BLaER1 (cell line): ENCODE data around the gene ARHGAP22.
"Not testable (repeated sequence)": the region's sequence is repeated elsewhere in the genome, so short reads cannot be mapped to it uniquely, and the experiment has no call there.

ENCODE experiments used
- H3K27ac ChIP-seq: shearing (Covaris generic); formaldehyde crosslinking; 2 replicates; pipeline ENCODE4 v1.8.1; 2022
- H3K27me3 ChIP-seq: shearing (Covaris generic); formaldehyde crosslinking; 2 replicates; pipeline ENCODE4 v1.8.1; 2022
- H3K36me3 ChIP-seq: shearing (Covaris generic); formaldehyde crosslinking; 2 replicates; pipeline ENCODE4 v1.8.1; 2022
- H3K4me1 ChIP-seq: shearing (Covaris generic); formaldehyde crosslinking; 2 replicates; pipeline ENCODE4 v1.8.1; 2022
- H3K4me2 ChIP-seq: shearing (Covaris generic); formaldehyde crosslinking; 2 replicates; pipeline ENCODE4 v1.8.1; 2022
- H3K4me3 ChIP-seq: shearing (Covaris generic); formaldehyde crosslinking; 2 replicates; pipeline ENCODE4 v1.8.1; 2022
- H3K9ac ChIP-seq: shearing (Covaris generic); formaldehyde crosslinking; 2 replicates; pipeline ENCODE4 v1.8.1; 2022
- H3K9me3 ChIP-seq: shearing (Covaris generic); formaldehyde crosslinking; 2 replicates; pipeline ENCODE4 v1.8.1; 2022
- H4K20me1 ChIP-seq: shearing (Covaris generic); formaldehyde crosslinking; 2 replicates; pipeline ENCODE4 v1.8.1; 2022
- Cebpa-rat ChIP-seq: shearing (Covaris generic); IDR thresholded peaks from 2 replicates; pipeline ENCODE4 v1.8.1; 2022

ARHGAP22 gene

DNA sequence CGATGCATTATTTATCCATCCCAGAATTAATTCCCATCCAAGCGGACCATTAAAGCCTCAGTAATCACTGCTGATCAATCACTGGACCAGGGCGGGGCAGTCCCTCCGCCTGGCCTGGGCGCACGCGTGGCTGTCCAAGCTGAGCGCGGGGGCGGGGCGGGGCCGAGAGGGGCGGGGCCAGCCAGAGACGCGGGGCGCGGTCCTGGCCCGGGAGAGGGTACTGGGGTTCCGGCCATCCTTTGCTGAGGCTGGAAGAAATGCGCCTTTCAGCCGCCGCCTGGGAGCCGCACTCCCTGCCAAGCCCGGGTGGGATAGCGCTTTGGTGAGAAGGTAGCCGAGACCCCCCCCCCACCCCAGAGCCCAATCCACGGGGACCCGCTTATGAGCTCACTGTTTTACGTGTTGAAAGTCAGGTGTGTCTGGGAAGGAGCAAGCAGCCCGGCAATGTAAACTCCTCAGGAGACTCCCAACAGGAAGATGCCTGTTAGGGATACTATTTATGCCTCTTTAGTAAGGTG is at the start of gene ARHGAP22:
TSS of gene ARHGAP22 (minus strand) at position 83 of the 518 bp plus-strand sequence. CDS start 277 bp downstream, outside the sequence.
- H3K4me2 ChIP-seq, result no peak within 1 kb of the TSS
- no peak within 1 kb of the TSS for H3K27ac ChIP-seq
- peaks cover 19% of the 10 kb centered on the region for H3K4me1 ChIP-seq
- peaks cover 20% of the 10 kb centered on the region for H3K27me3 ChIP-seq
- TF ChIP-seq Cebpa-rat, result no peak
- no peak within 1 kb of the TSS for H3K9ac ChIP-seq
- no peaks in the 10 kb centered on the region; the same call in 1 of the 2 replicates for H4K20me1 ChIP-seq
- H3K36me3 ChIP-seq, result no peaks in the 10 kb centered on the region
- no peak within 1 kb of the TSS for H3K4me3 ChIP-seq
- H3K9me3 ChIP-seq, result no peaks in the 10 kb centered on the region

- Histone ChIP-seq H3K27me3 (peaks cover 33% of the 10 kb centered on the region), H3K9me3 (no peaks in the 10 kb centered on the region), H3K36me3 (no peaks in the 10 kb centered on the region), H3K4me2 (no peak overlapping the region), H4K20me1 (peaks cover 13% of the 10 kb centered on the region; the same call in 1 of the 2 replicates), H3K27ac (no peak overlapping the region), H3K4me1 (peaks cover 35% of the 10 kb centered on the region), H3K4me3 (no peak overlapping the region), H3K9ac (no peak overlapping the region)
- TF ChIP-seq Cebpa-rat, result no peak
Observed at GRCh38 chr10:48653944-48654698, 49.2 kb upstream of the ARHGAP22 start.

GRCh38 chr10:48653347-48653746 is 48.5 kb upstream of the ARHGAP22 start:
- TF ChIP-seq Cebpa-rat, result no peak
- H3K4me3 ChIP-seq, result no peak overlapping the region
- H3K4me1 ChIP-seq, result peaks cover 35% of the 10 kb centered on the region
- no peak overlapping the region for H3K4me2 ChIP-seq
- H3K9ac ChIP-seq, result no peak overlapping the region
- peaks cover 13% of the 10 kb centered on the region; the same call in 1 of the 2 replicates for H4K20me1 ChIP-seq
- H3K9me3 ChIP-seq, result no peaks in the 10 kb centered on the region
- peaks cover 33% of the 10 kb centered on the region for H3K27me3 ChIP-seq
- no peak overlapping the region for H3K27ac ChIP-seq
- no peaks in the 10 kb centered on the region for H3K36me3 ChIP-seq

DNA sequence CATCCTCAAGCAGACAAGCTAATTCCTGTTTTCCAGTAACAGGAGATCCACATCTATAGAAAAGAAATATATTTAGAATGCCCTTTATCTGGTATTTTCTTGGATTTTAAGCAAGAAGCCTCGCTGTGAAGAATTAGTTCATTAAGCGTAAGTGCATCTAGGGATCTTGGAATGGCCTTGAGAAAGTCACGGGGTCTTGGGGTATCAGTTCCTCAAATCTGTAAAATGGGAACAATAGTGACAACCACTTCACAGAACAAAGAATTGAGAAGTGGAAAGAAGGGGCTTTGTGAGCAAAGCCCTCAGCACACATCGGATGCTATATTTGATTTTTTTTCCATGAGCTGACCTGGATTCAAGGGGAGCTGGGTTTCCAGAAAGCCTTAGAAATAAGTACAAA is 47.5 kb upstream of the ARHGAP22 start:
- Histone ChIP-seq H4K20me1 (peaks cover 13% of the 10 kb centered on the region; the same call in 1 of the 2 replicates), H3K4me3 (no peak overlapping the region), H3K27ac (no peak overlapping the region), H3K9me3 (no peaks in the 10 kb centered on the region), H3K36me3 (no peaks in the 10 kb centered on the region), H3K27me3 (peaks cover 33% of the 10 kb centered on the region), H3K4me1 (peaks cover 35% of the 10 kb centered on the region), H3K4me2 (peak overlapping the region; percentile 71), H3K9ac (no peak overlapping the region)
- TF ChIP-seq Cebpa-rat, result no peak

DNA sequence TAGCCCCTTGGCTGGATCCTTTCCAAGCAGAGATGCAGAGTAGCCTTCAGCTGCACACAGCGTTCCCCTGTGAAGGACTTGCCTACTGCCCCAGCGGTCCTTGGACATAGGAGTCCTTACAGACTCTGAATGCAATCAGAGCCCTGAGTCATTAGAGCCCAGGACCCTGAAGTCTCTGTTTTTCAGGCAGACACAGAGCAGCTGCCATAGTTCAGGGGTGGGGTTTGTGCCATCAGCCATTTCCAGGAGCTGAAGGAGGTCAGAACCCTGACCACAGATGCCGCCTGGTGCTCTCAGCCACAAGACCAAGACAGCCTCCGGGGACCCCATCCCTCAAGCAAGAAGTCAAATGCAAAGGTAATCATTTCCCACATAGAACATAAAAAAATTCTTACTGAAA is 47.0 kb upstream of the ARHGAP22 start:
- H3K36me3 ChIP-seq, result no peaks in the 10 kb centered on the region

DNA sequence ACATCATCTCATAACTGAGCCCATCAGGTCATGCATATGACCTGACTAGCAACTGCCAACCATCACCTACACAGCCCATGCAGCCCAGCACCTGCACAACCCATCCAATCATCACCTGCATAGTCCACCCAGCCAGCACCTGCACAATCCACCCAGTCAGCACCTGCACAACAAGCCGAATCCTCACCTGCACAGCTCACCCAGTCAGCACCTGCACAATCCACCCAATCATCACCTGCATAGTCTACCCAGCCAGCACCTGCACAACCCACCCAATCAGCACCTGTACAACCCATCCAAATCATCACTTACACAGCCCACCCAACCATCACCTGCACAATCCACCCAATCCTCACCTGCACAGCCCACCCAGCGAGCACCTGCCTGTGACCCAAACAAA is 46.4 kb upstream of the ARHGAP22 start:
- Histone ChIP-seq H3K27me3 (peaks cover 33% of the 10 kb centered on the region), H3K27ac (no peak overlapping the region), H3K36me3 (no peaks in the 10 kb centered on the region), H4K20me1 (peaks cover 13% of the 10 kb centered on the region; the same call in 1 of the 2 replicates), H3K9me3 (no peaks in the 10 kb centered on the region), H3K9ac (no peak overlapping the region), H3K4me3 (no peak overlapping the region), H3K4me1 (peaks cover 28% of the 10 kb centered on the region), H3K4me2 (peak overlapping the region; percentile 71)
- TF ChIP-seq Cebpa-rat, result no peak

More for the DNA sequence above, 47.0 kb upstream of the ARHGAP22 start:
- Histone ChIP-seq H3K27me3 (peaks cover 33% of the 10 kb centered on the region), H3K4me2 (peak overlapping the region; percentile 71), H3K27ac (no peak overlapping the region), H3K9ac (no peak overlapping the region), H3K4me3 (no peak overlapping the region), H3K9me3 (no peaks in the 10 kb centered on the region), H4K20me1 (peaks cover 13% of the 10 kb centered on the region; the same call in 1 of the 2 replicates), H3K4me1 (peaks cover 33% of the 10 kb centered on the region)
- TF ChIP-seq Cebpa-rat, result no peak

GRCh38 chr10:48649349-48649944 is 44.6 kb upstream of the ARHGAP22 start:
- Histone ChIP-seq H3K9ac (no peak overlapping the region), H3K9me3 (no peaks in the 10 kb centered on the region), H3K27me3 (peaks cover 22% of the 10 kb centered on the region), H3K4me1 (peaks cover 20% of the 10 kb centered on the region), H3K36me3 (no peaks in the 10 kb centered on the region), H3K4me2 (no peak overlapping the region), H4K20me1 (peaks cover 13% of the 10 kb centered on the region; the same call in 1 of the 2 replicates), H3K4me3 (no peak overlapping the region), H3K27ac (no peak overlapping the region)
- TF ChIP-seq Cebpa-rat, result no peak

DNA sequence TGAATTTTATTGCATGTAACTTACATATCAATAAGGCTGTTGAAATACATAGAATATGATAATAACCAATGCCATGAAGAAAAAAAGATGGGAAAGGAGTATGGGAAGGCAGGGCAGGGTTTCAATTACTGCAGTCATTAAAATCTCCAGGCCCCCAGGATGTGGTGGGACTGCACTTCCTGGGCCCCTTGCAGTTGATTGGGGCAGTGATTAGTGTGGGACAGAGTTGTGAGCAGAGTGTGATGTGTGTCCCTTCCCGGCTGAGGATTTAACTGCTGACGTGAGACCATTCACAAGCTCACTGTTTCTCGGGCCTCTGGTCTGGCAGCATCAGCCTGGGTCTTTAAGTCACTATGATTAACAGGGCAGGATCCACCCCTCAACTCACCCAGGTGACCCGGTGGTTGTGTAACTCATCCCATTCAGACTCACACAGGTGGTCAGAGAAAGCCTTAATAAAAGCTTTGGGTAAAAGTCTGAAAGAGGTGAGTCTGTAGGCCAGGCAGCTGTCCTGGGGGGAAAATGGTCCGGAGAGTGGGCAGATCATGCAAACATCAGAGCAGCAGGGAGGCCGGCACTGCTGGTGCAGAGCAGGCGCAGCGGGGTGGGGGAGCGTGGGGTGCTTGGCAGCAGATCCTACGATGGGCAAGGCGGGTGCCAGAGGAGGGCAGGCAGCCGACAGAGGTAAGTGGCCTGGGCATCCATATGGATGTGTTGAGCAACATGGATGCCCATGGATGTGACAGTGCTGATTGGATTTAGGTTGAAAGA is 43.5 kb upstream of the ARHGAP22 start:
- no peak overlapping the region for H3K27ac ChIP-seq
- no peaks in the 10 kb centered on the region for H3K9me3 ChIP-seq
- peaks cover 20% of the 10 kb centered on the region for H3K4me1 ChIP-seq
- no peak overlapping the region for H3K4me2 ChIP-seq
- peaks cover 3% of the 10 kb centered on the region; the same call in 1 of the 2 replicates for H4K20me1 ChIP-seq
- TF ChIP-seq Cebpa-rat, result no peak
- H3K4me3 ChIP-seq, result no peak overlapping the region
- no peaks in the 10 kb centered on the region for H3K36me3 ChIP-seq
- no peak overlapping the region for H3K9ac ChIP-seq
- H3K27me3 ChIP-seq, result peaks cover 11% of the 10 kb centered on the region

DNA sequence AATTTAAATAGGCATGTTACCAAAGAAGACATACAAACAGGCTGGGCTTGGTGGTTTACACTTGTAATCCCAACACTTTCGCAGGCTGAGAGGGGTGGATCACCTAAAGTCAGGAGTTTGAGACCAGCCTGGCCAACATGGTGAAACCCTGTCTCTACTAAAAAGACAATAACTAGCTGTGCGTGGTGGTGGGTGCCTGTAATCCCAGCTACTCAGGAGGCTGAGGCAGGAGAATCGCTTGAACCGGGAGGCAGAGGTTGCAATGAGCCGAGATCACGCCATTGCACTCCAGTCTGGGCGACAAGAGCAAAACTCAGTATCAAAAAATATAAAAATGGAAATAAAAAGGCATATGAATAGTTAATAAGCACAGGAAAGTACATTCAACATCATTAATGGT is 42.2 kb upstream of the ARHGAP22 start:
- not testable (repeated sequence) for H3K36me3 ChIP-seq, H3K27ac ChIP-seq, H3K9me3 ChIP-seq, H4K20me1 ChIP-seq, H3K27me3 ChIP-seq, H3K9ac ChIP-seq, H3K4me2 ChIP-seq, H3K4me3 ChIP-seq
- H3K4me1 ChIP-seq, result peaks cover 13% of the 10 kb centered on the region
